Upper lobe of left lung (tissue), 6 donors: ENCODE results near the gene CCDC33. TPM values are rescaled to one million over a fixed set of nuclear protein-coding genes. Genes with fewer than 3 reads are reported as not detected.

Experiments used
- ATAC-seq, 2 donors: fragments of 200-7000 bp; cut with Tn5 transposase; one replicate each; pipeline ENCODE4 v1.9.1; 2022; ENCODE audit warnings: mild to moderate bottlenecking in 2 of 2, moderate library complexity in 2 of 2; ENCODE audit not compliant: low FRiP score in 2 of 2
- DNase-seq, 2 donors: peaks; one replicate each; pipeline ENCODE4 v3.0.0-alpha.2; 2019 to 2020
- H3K27ac ChIP-seq, 4 donors: fragments of 200-600 bp; sonication (generic); one replicate each; pipeline ENCODE4 v1.5.1; 2016 to 2019
- H3K27me3 ChIP-seq, 4 donors: fragments of 200-600 bp; sonication (generic); one replicate each; pipeline ENCODE4 v1.5.1; 2017 to 2019
- H3K36me3 ChIP-seq, 4 donors: fragments of 200-600 bp; sonication (generic); one replicate each; pipeline ENCODE4 v1.5.1; 2016 to 2019
- H3K4me1 ChIP-seq, 4 donors: fragments of 200-600 bp; sonication (generic); one replicate each; pipeline ENCODE4 v1.5.1; 2018 to 2019
- H3K4me3 ChIP-seq, 4 donors: fragments of 200-600 bp; sonication (generic); one replicate each; pipeline ENCODE4 v1.5.1; 2017 to 2019; ENCODE audit warnings: mild to moderate bottlenecking in 2 of 4, moderate library complexity in 1 of 4
- H3K9me3 ChIP-seq, 4 donors: fragments of 200-600 bp; sonication (generic); one replicate each; pipeline ENCODE4 v1.5.1; 2018 to 2019
- CTCF ChIP-seq, 6 experiments: fragments of 450-650 bp in 4 of 6; fragments of 200-600 bp in 2 of 6; sonication (generic) in 2 of 6; IDR thresholded peaks; one replicate each; pipeline ENCODE4 v1.5.1; 2016 to 2019; ENCODE audit warnings: antibody characterized with exemption in 6 of 6
- EP300 ChIP-seq, 4 donors: sonication (generic); formaldehyde crosslinking; IDR thresholded peaks; one replicate each; pipeline ENCODE4 v1.5.1; 2017; ENCODE audit warnings: antibody characterized with exemption in 4 of 4, control low read depth in 2 of 4
- POLR2A ChIP-seq, 4 donors: fragments of 450-650 bp; IDR thresholded peaks; one replicate each; pipeline ENCODE4 v1.5.1; 2016 to 2017; ENCODE audit warnings: antibody characterized with exemption in 4 of 4, mild to moderate bottlenecking in 2 of 4
- POLR2AphosphoS5 ChIP-seq, 2 donors: sonication (generic); formaldehyde crosslinking; IDR thresholded peaks; one replicate each; pipeline ENCODE4 v1.5.1; 2017; ENCODE audit warnings: antibody characterized with exemption in 2 of 2
- WGBS, 2 donors: methylation state at CpG; one replicate each; pipeline ENCODE4 v1.1.5; 2017 to 2018; 5-methylcytosine and 5-hydroxymethylcytosine counted together
- total RNA-seq, 6 donors: library from RNA; depleted of rRNA in 4 of 6; stranded (reverse); fragments of >200 nt in 4 of 6; gene quantifications; one replicate each; pipeline versions ENCODE4 v1.1.0 to v1.2.1, GENCODE V29; 2016 to 2021
- donor health status: DM: no; HTN: no; CAD: no; lungs with moderate emphysema.
- donor health status: DM: no; HTN: yes; CAD: no; lungs with severe emphysema.

The CCDC33 gene
- total RNA-seq, 6 donors from 2014 or later = 3.8 to 43.4 (median 4.2) TPM; not detected in 1

- Histone ChIP-seq H3K27me3 (no peaks in the 10 kb centered on the region), H3K4me3 (no peak overlapping the region), H3K9me3 (no peaks in the 10 kb centered on the region), H3K4me1 (no peaks in the 10 kb centered on the region), H3K27ac (no peak overlapping the region), H3K36me3 (no peaks in the 10 kb centered on the region)
- ATAC-seq = no peak
- TF ChIP-seq POLR2A (IDR thresholded peaks at IDR 0.05) (no peak), EP300 (IDR thresholded peaks at IDR 0.05) (no peak), POLR2AphosphoS5 (IDR thresholded peaks at IDR 0.05) (no peak), CTCF (IDR thresholded peaks at IDR 0.05) (no peak)
- WGBS, 2 donors = 24 to 43% methylated on average over 6 of the region's 6 CpGs
- DNase-seq = no peak
Observed at GRCh38 chr15:74303741-74304309, 67.7 kb downstream of the CCDC33 start.

GRCh38 chr15:74304431-74304830 lies 68.3 kb downstream of the CCDC33 start:
- Histone ChIP-seq H3K9me3 (no peaks in the 10 kb centered on the region), H3K36me3 (no peaks in the 10 kb centered on the region), H3K4me1 (no peaks in the 10 kb centered on the region), H3K27me3 (no peaks in the 10 kb centered on the region), H3K4me3 (no peak overlapping the region), H3K27ac (no peak overlapping the region)
- TF ChIP-seq EP300 (IDR thresholded peaks at IDR 0.05) = no peak
- TF ChIP-seq POLR2A (IDR thresholded peaks at IDR 0.05) = no peak
- TF ChIP-seq POLR2AphosphoS5 (IDR thresholded peaks at IDR 0.05) = no peak
- TF ChIP-seq CTCF (IDR thresholded peaks at IDR 0.05) = no peak
- ATAC-seq (no peak), DNase-seq (peak in 1 of 2 donors; percentile 52)
- WGBS, 2 donors = 49 to 67% methylated on average over 10 to 12 of the region's 12 CpGs

GRCh38 chr15:74305687-74306086 lies 69.6 kb downstream of the CCDC33 start:
- H3K27me3 ChIP-seq = no peaks in the 10 kb centered on the region

GRCh38 chr15:74306781-74307217 lies 70.7 kb downstream of the CCDC33 start:
- Histone ChIP-seq H3K27me3 (no peaks in the 10 kb centered on the region), H3K9me3 (no peaks in the 10 kb centered on the region), H3K36me3 (no peaks in the 10 kb centered on the region), H3K27ac (no peak overlapping the region), H3K4me1 (no peaks in the 10 kb centered on the region), H3K4me3 (no peak overlapping the region)
- WGBS, 2 donors = 65 to 66% methylated on average over 9 to 10 of the region's 10 CpGs
- DNase-seq (no peak), ATAC-seq (no peak)
- TF ChIP-seq CTCF (IDR thresholded peaks at IDR 0.05) (no peak), POLR2AphosphoS5 (IDR thresholded peaks at IDR 0.05) (no peak), EP300 (IDR thresholded peaks at IDR 0.05) (no peak), POLR2A (IDR thresholded peaks at IDR 0.05) (no peak)

More at GRCh38 chr15:74305687-74306086, 69.6 kb downstream of the CCDC33 start:
- no peaks in the 10 kb centered on the region for H3K9me3 ChIP-seq
- H3K27ac ChIP-seq = no peak overlapping the region
- H3K36me3 ChIP-seq = no peaks in the 10 kb centered on the region
- H3K4me1 ChIP-seq = no peaks in the 10 kb centered on the region
- no peak for DNase-seq
- 77% methylated on average over 7 of the region's 7 CpGs for WGBS, 2 donors
- no peak for ATAC-seq
- H3K4me3 ChIP-seq = no peak overlapping the region
- no peak for TF ChIP-seq POLR2AphosphoS5 (IDR thresholded peaks at IDR 0.05)
- no peak for TF ChIP-seq EP300 (IDR thresholded peaks at IDR 0.05)

GRCh38 chr15:74307827-74308811 lies 72.0 kb downstream of the CCDC33 start:
- peak in 1 of 2 donors; percentile 58 for ATAC-seq

More at GRCh38 chr15:74307827-74308811, 72.0 kb downstream of the CCDC33 start:
- DNase-seq = peak; percentile 33 to 37
- H3K9me3 ChIP-seq = no peaks in the 10 kb centered on the region
- H3K36me3 ChIP-seq = no peaks in the 10 kb centered on the region
- no peaks in the 10 kb centered on the region for H3K27me3 ChIP-seq
- WGBS, 2 donors = 14 to 23% methylated on average over 9 to 10 of the region's 19 CpGs
- TF ChIP-seq EP300 (IDR thresholded peaks at IDR 0.05) (no peak), CTCF (IDR thresholded peaks at IDR 0.05) (peak; percentile 12 to 60 (median 48)), POLR2A (IDR thresholded peaks at IDR 0.05) (no peak), POLR2AphosphoS5 (IDR thresholded peaks at IDR 0.05) (no peak)
- no peaks in the 10 kb centered on the region for H3K4me1 ChIP-seq
- no peak overlapping the region for H3K4me3 ChIP-seq
- no peak overlapping the region for H3K27ac ChIP-seq
